Stimulated activated naive CD4-positive, alpha-beta T cell (primary cell): Measurements from ENCODE around the gene PPP2R3A.
A peak's percentile ranks its signal among the peaks of the same experiment; 100 is the strongest.
"Not testable (repeated sequence)": the region's sequence is repeated elsewhere in the genome, so short reads cannot be mapped to it uniquely, and the experiment has no call there.

ENCODE experiments used
- DNase-seq, 6 experiments: peaks; one replicate each; lab custom pipeline; 2025; lab: John Stamatoyannopoulos, UW

PPP2R3A gene

GRCh38 chr3:135965506-135966270 is at the start of gene PPP2R3A:
Gene PPP2R3A, plus strand, starts transcription at chr3:135965728. Its CDS starts 35,771 bp downstream, at chr3:136001499.
- peak; percentile 39 to 75 (median 61) for DNase-seq

DNA sequence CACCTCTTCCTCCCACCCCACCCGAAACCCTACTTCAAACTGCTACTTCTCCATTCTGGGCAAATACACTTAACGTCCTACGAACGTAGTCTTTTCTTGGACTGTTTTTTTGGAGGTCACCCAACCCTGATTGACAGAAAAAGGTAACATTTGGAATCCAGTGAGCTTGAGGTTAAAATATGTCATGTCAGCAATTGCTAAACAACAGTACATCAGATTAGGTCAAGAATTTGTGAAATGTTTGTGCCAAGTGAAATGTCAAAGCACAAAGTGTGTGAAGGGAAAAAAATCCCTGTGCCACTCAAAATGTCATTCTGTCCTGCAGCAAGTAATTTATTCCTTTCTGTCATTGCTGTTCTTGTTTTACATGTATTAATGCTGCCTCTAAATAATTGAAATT is 49.2 kb upstream of the PPP2R3A start:
- no peak for DNase-seq

GRCh38 chr3:135917076-135917475 is 48.5 kb upstream of the PPP2R3A start:
- no peak for DNase-seq

DNA sequence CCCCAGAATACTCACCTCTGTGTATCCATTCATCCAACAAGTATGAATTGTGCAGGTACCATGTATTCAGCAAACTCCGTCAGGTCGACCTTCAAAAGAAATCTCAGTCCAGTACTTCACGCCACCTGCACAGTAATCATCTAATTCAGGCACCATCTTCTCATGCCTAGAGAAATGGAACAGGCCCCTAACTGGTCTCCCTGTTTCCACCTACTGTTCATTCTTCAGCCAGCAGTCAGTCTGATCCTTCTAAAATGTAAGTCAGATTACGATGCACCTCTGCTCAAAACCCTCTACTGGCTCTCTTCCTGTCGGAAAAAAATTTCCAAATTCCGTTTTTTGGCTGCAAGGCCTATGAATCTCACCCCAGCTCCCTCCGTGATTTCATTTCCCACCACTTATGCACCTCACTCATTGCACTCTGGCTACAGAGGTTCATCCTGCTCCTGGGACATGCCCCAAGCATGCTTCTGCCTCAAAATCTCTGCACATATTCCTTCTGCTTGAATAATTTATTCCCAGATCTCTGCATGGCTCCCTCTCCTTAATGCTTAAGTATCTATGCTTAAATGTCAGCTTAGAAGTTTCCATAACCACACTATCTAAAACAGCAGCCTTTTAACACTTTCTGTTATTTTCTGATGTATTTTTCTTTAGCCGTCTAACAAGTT is 47.5 kb upstream of the PPP2R3A start:
- no peak for DNase-seq

- DNase-seq: no peak
Measured at GRCh38 chr3:135918600-135918999, 46.9 kb upstream of the PPP2R3A start.

- DNase-seq: no peak
Measured at GRCh38 chr3:135920275-135920674, 45.3 kb upstream of the PPP2R3A start.

GRCh38 chr3:135922903-135923250 is 42.7 kb upstream of the PPP2R3A start:
- DNase-seq: no peak

- no peak for DNase-seq
Measured at GRCh38 chr3:135924506-135924905, 41.0 kb upstream of the PPP2R3A start.

GRCh38 chr3:135926664-135927063 is 38.9 kb upstream of the PPP2R3A start:
- no peak for DNase-seq

- no peak for DNase-seq
Measured at GRCh38 chr3:135927155-135927554, 38.4 kb upstream of the PPP2R3A start.

DNA sequence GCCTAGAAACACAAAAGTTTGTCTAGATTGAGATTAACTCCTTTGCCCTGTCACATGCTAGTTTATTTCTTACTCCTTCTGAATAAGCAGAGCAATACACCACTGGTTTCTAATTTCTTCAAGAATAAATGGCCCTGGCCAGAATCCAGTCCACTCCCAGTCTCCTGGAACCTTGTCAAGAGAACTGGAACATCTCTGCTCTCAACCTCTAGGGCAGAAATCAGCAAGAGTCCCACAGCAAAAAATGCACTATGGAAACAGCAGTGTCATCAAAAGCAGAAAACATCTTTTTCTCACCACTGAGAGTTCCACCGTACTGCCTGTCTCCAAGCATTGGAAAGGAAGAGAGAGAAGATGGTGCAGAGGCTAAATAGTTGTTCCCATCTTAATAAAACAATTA is 35.9 kb upstream of the PPP2R3A start:
- DNase-seq: no peak

- DNase-seq: no peak
Measured at GRCh38 chr3:135930255-135930654, 35.3 kb upstream of the PPP2R3A start.

DNA sequence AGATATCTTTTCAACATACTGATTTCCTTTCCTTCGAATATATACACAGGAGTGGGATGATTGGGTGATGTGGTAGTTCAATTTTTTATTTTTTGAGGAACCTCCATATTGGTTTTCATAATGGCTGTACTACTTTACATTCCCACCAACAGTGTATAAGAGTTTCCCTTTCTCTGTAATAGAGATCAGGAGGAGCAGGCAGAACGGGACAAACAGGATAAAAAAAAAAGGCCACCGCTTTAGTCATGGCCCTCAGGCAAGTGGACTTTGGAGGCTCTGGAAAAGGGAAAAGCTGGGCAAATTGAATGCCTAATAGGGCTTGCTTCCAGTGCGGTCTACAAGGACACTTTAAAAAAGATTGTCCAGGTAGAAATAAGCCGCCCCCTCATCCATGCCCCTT is 30.4 kb upstream of the PPP2R3A start:
- not testable (repeated sequence) for DNase-seq

DNA sequence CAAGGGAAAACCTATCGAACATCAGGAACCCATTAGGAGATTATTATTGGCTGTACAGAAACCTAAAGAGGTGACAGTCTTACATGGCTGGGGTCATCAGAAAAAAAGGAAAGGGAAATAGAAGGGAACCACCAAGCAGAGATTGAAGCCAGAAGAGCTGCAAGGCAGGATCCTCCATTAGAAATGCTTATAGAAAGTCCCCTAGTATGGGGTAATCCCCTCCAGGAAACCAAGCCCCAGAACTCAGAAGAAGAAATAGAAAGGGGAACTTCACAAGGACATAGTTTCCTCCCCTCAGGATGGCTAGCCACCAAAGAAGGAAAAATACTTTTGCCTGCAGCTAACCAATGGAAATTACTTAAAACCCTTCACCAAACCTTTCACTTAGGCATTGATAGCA is 27.8 kb upstream of the PPP2R3A start:
- not testable (repeated sequence) for DNase-seq

DNA sequence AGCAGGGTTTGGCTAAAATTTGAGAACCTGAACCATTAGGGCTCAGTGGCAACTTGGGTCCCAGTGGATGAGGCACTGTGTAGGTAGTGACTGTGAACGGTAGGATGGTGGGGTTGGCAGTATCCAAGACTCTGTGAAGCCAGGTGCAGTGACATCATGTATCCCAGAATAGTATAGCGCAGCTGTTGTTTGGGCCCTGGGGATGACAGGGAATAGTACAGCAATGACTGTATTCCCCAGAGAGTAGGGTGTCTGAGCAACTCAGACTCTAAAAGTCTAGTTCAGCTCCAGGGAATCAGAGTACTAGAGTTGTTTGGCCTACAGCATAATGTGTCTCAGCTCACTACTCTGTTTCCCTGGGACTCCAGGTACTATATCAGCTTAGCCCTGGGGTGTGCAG is 20.7 kb upstream of the PPP2R3A start:
- DNase-seq: no peak

- no peak for DNase-seq
Measured at GRCh38 chr3:135950941-135951340, 14.6 kb upstream of the PPP2R3A start.

- DNase-seq: no peak
Measured at GRCh38 chr3:135964160-135964955, 1.2 kb upstream of the PPP2R3A start.

DNA sequence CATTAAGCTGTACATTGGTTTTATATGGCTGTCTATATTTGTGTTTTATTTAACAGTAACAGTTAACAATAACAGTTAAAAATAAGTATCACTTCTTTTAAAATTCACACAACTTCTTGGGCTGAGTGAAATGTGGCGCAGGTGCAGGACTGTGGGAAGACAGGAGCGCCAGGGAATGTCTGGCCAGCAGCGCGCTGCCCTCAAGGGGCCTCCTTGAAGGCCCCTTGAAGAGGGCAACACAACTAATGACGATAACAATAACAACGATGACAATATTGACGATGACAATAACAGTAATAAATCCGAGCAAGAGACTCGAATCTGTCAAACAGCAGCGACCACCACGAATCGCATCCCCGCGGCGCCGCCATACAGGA is 411 bp upstream of the PPP2R3A start:
- no peak for DNase-seq

DNA sequence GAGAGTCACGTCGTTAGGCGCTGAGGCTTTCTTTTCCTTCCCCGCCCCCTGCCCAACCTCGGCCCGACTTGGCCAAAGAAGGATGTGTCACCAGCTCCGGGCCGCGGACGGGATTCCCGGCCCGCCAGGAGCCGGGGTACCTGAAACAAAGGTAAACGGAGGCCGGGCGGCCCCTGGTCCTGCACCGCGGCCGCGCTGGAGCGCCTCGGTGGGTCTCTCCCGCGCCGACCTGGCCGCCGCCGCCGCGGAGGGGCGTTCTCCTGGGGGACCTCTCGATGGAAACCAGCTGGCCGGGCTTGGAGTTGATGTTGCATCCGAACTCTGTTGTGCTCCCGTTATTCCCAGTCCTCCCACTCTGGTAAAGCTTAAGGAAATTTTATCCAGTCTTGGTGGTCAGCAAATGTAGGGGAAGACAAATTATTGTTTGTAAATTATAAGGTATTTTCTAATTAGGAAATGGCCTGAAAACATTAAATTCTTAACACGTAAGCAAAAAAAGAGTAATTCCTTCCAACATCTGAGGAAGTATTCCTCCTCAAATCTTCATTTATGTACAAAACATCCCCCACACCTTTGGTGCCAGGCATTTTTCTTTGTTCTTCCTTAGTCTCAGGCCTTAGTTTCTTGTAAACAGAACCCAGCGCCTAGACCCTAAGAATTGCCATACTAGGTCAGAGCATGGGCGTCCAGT is 888 bp downstream of the PPP2R3A start:
- peak in 1 of 6 experiments; percentile 26 for DNase-seq

DNA sequence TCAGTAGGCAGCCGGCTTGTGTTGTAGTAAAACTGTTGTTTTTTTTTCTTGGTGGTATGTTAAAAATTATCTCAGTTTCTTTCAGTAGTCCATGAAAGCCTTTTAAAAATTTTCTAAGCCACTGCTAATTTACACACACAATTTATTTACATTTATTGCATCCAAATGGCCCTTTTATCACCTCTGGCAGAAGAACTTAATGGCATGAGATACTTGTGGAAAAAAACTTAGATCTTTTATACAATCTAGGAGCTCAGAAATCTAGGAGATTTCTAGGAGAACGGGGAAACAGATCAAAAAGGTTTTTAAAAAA is 1.4 kb downstream of the PPP2R3A start:
- no peak for DNase-seq

GRCh38 chr3:135967867-135968266 is 2.3 kb downstream of the PPP2R3A start:
- no peak for DNase-seq

DNA sequence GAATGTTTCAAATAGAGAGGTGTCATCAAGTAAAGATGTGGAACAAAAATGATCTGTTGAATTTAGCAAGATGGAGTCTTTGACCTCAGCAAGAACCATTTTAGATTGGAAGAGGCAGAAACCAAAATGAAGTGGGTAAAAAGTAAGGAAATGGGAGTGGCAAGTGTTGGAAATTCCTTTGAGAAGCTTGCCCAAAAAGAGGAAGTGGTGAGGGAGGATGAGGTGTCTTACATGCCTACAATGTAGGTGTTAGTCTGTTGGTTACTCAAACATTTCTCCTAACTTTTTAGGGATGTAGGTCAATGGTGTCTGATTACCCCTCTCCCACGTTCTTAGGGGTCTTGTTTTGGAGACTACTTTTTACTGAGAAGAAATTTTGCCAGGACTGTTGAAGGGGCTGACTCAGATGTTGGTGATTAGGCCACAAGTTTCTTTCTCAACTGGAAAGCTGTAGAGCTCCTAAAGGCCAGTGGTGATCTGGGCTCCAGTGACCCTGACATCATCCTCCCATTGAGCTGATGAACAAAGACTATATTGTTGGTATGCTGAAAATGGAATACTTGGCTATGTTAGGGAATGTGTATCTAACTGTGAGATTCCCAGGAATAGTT is 5.1 kb downstream of the PPP2R3A start:
- no peak for DNase-seq
